Embryonic facial prominence (tissue), 1 donor: ENCODE results near the gene PTBP3.
"Not testable (repeated sequence)": the region's sequence is repeated elsewhere in the genome, so short reads cannot be mapped to it uniquely, and the experiment has no call there.

Experiments used
- DNase-seq: peaks from one replicate; pipeline ENCODE4 v3.0.0-alpha.2; 2016; ENCODE audit errors: extremely low spot score

Gene PTBP3

GRCh38 chr9:112271466-112272098 lies 61.8 kb downstream of the PTBP3 start:
- no peak for DNase-seq

- no peak for DNase-seq
Observed at GRCh38 chr9:112268413-112268812, 65.0 kb downstream of the PTBP3 start.

GRCh38 chr9:112267086-112267485 lies 66.3 kb downstream of the PTBP3 start:
- not testable (repeated sequence) for DNase-seq

GRCh38 chr9:112265391-112265790 lies 68.0 kb downstream of the PTBP3 start:
- DNase-seq, result no peak

- DNase-seq, result no peak
Observed at GRCh38 chr9:112262577-112262976, 70.8 kb downstream of the PTBP3 start.

GRCh38 chr9:112261133-112261532 lies 72.3 kb downstream of the PTBP3 start:
- DNase-seq, result no peak

- no peak for DNase-seq
Observed at GRCh38 chr9:112258106-112258505, 75.3 kb downstream of the PTBP3 start.

- no peak for DNase-seq
Observed at GRCh38 chr9:112252194-112252593, 81.2 kb downstream of the PTBP3 start.

- no peak for DNase-seq
Observed at GRCh38 chr9:112249277-112249676, 84.1 kb downstream of the PTBP3 start.

GRCh38 chr9:112248722-112249121 lies 84.7 kb downstream of the PTBP3 start:
- DNase-seq, result no peak

GRCh38 chr9:112247090-112247489 lies 86.3 kb downstream of the PTBP3 start:
- DNase-seq, result no peak

GRCh38 chr9:112245126-112245525 lies 88.3 kb downstream of the PTBP3 start:
- DNase-seq, result no peak

GRCh38 chr9:112242147-112242804 lies 91.1 kb downstream of the PTBP3 start:
- DNase-seq, result no peak

- DNase-seq, result no peak
Observed at GRCh38 chr9:112241491-112241890, 91.9 kb downstream of the PTBP3 start.

- no peak for DNase-seq
Observed at GRCh38 chr9:112239708-112240107, 93.7 kb downstream of the PTBP3 start.

GRCh38 chr9:112239284-112239683 lies 94.1 kb downstream of the PTBP3 start:
- DNase-seq, result no peak

GRCh38 chr9:112234779-112235178 lies 98.6 kb downstream of the PTBP3 start:
- DNase-seq, result no peak

GRCh38 chr9:112233769-112234168 lies 99.7 kb downstream of the PTBP3 start:
- DNase-seq, result no peak

GRCh38 chr9:112232233-112232632 lies 101.2 kb downstream of the PTBP3 start:
- no peak for DNase-seq

- DNase-seq, result no peak
Observed at GRCh38 chr9:112226091-112226490, 107.3 kb downstream of the PTBP3 start.

GRCh38 chr9:112224401-112225289 lies 108.8 kb downstream of the PTBP3 start:
- no peak for DNase-seq

GRCh38 chr9:112218908-112219307 lies 114.5 kb downstream of the PTBP3 start:
- DNase-seq, result no peak

GRCh38 chr9:112212926-112213325 lies 120.5 kb downstream of the PTBP3 start:
- DNase-seq, result no peak
